Lower leg skin (tissue), 4 donors: Measurements from ENCODE around the gene JARID2. TPM values are rescaled to one million over a fixed set of nuclear protein-coding genes. Genes with fewer than 3 reads are reported as not detected.

Experiments used
- DNase-seq, 2 donors: peaks; one replicate each; pipeline ENCODE4 v3.0.0-alpha.2; 2019; ENCODE audit warnings: low spot score in 2 of 2
- H3K4me3 ChIP-seq: fragments of 200-600 bp; sonication (generic); 2 replicates; pipeline ENCODE4 v1.5.1; 2017; ENCODE audit warnings: mild to moderate bottlenecking, low read depth; ENCODE audit not compliant: poor library complexity, severe bottlenecking
- CTCF ChIP-seq, 3 donors: fragments of 450-650 bp; IDR thresholded peaks; one replicate each; pipeline ENCODE4 v1.5.1; 2016; ENCODE audit warnings: antibody characterized with exemption in 3 of 3, mild to moderate bottlenecking in 3 of 3, moderate library complexity in 2 of 3
- POLR2A ChIP-seq, 2 donors: fragments of 450-650 bp; IDR thresholded peaks; one replicate each; pipeline ENCODE4 v1.6.1; 2016 to 2017; ENCODE audit warnings: antibody characterized with exemption in 2 of 2, mild to moderate bottlenecking in 1 of 2, moderate library complexity in 1 of 2
- WGBS, 2 donors: methylation state at CpG; one replicate each; pipeline ENCODE4 v1.1.5; 2018; 5-methylcytosine and 5-hydroxymethylcytosine counted together
- intact Hi-C: fragments of 100-400 bp; cut with DNase I; formaldehyde crosslinking; loops from one replicate; pipeline ENCODE4 v1.15.0; 2023; ENCODE audit warnings: low total_unique reads
- total RNA-seq, 4 donors: library from RNA; depleted of rRNA; stranded (reverse); fragments of >200 nt; gene quantifications; one replicate each; pipeline ENCODE4 v1.1.0, GENCODE V29; 2016

The JARID2 gene
- total RNA-seq, 4 donors from 2014 or later = 17.9 to 24.2 (median 21.6) TPM

GRCh38 chr6:15550546-15551123 lies 304.8 kb downstream of the JARID2 start:
- intact Hi-C loops = no loop called here
- WGBS, 2 donors = 91 to 96% methylated on average over 2 of the region's 2 CpGs
- TF ChIP-seq CTCF (IDR thresholded peaks at IDR 0.05) = no peak
- no peak for TF ChIP-seq POLR2A (IDR thresholded peaks at IDR 0.05)
- no peak for DNase-seq
- no peak overlapping the region for H3K4me3 ChIP-seq

- no peak for TF ChIP-seq CTCF (IDR thresholded peaks at IDR 0.05)
- TF ChIP-seq POLR2A (IDR thresholded peaks at IDR 0.05) = no peak
- no peak for DNase-seq
- intact Hi-C loops = no loop called here
- 86% methylated on average over 7 of the region's 7 CpGs for WGBS, 2 donors
- H3K4me3 ChIP-seq = no peak overlapping the region
Measured at GRCh38 chr6:15551262-15551661, 305.4 kb downstream of the JARID2 start.

GRCh38 chr6:15551798-15552197 lies 305.9 kb downstream of the JARID2 start:
- no peak for TF ChIP-seq CTCF (IDR thresholded peaks at IDR 0.05)
- TF ChIP-seq POLR2A (IDR thresholded peaks at IDR 0.05) = no peak
- intact Hi-C loops = no loop called here
- 46 to 54% methylated on average over 6 of the region's 6 CpGs for WGBS, 2 donors
- H3K4me3 ChIP-seq = no peak overlapping the region
- no peak for DNase-seq

GRCh38 chr6:15553031-15553430 lies 307.2 kb downstream of the JARID2 start:
- 78 to 83% methylated on average over 2 of the region's 2 CpGs for WGBS, 2 donors
- TF ChIP-seq CTCF (IDR thresholded peaks at IDR 0.05) = no peak
- TF ChIP-seq POLR2A (IDR thresholded peaks at IDR 0.05) = no peak
- intact Hi-C loops = no loop called here
- no peak overlapping the region for H3K4me3 ChIP-seq
- DNase-seq = no peak

- intact Hi-C loops = no loop called here
- TF ChIP-seq CTCF (IDR thresholded peaks at IDR 0.05) (no peak), POLR2A (IDR thresholded peaks at IDR 0.05) (no peak)
- no peak for DNase-seq
- WGBS, 2 donors = 89 to 100% methylated on average over 4 of the region's 4 CpGs
- no peak overlapping the region for H3K4me3 ChIP-seq
Measured at GRCh38 chr6:15553736-15554294, 307.9 kb downstream of the JARID2 start.

GRCh38 chr6:15554728-15555100 lies 308.8 kb downstream of the JARID2 start:
- no peak overlapping the region for H3K4me3 ChIP-seq
- DNase-seq = no peak
- TF ChIP-seq CTCF (IDR thresholded peaks at IDR 0.05) (no peak), POLR2A (IDR thresholded peaks at IDR 0.05) (no peak)
- 97 to 99% methylated on average over 6 of the region's 6 CpGs for WGBS, 2 donors
- intact Hi-C loops = no loop called here
